OCI-LY7 (cell line): ENCODE data around the gene MMP23B. TPM values are rescaled to one million over a fixed set of nuclear protein-coding genes. Genes with fewer than 3 reads are reported as not detected.
A peak's percentile ranks its signal among the peaks of the same experiment; 100 is the strongest.

Source experiments
- BruUV-seq: library from RNA; stranded (reverse); fragments of 400-500 nt; replicated peaks from 2 replicates; lab custom pipeline; 2021; lab: Mats Ljungman, UMichigan
- CTCF ChIA-PET: fragments of 300-600 bp; sonication (Branson Sonifier 250); formaldehyde crosslinking; loops from one replicate; lab custom pipeline; 2022; ENCODE audit warnings: antibody characterized with exemption; ENCODE audit not compliant: unreplicated experiment; lab: Charles Lee
- POLR2A ChIA-PET: fragments of 300-600 bp; sonication (Branson Sonifier 250); formaldehyde crosslinking; loops from one replicate; lab custom pipeline; 2022; ENCODE audit warnings: antibody characterized with exemption; lab: Charles Lee
- DNase-seq: peaks from one replicate; pipeline ENCODE4 v3.0.0-alpha.2; 2015; ENCODE audit warnings: low spot score
- H2AFZ ChIP-seq: fragments of 200-600 bp; sonication (generic), shearing (Covaris generic); 2 replicates; pipeline ENCODE4 v1.6.1; 2014; ENCODE audit warnings: mild to moderate bottlenecking, antibody characterized with exemption, low read length, moderate library complexity
- H3K27ac ChIP-seq: fragments of 200-600 bp; sonication (generic); 2 replicates; pipeline ENCODE4 v1.5.1; 2014; ENCODE audit warnings: mixed run types, low read depth, mild to moderate bottlenecking, moderate library complexity, low read length, inconsistent platforms; ENCODE audit not compliant: poor library complexity, severe bottlenecking
- H3K36me3 ChIP-seq: fragments of 200-600 bp; sonication (generic); 2 replicates; pipeline ENCODE4 v1.6.1; 2014; ENCODE audit warnings: mild to moderate bottlenecking, antibody characterized with exemption, low read length, moderate library complexity, mixed read lengths; ENCODE audit not compliant: insufficient read depth
- H3K4me1 ChIP-seq: fragments of 200-600 bp; sonication (generic); 2 replicates; pipeline ENCODE4 v1.5.1; 2014; ENCODE audit warnings: mild to moderate bottlenecking, low read length; ENCODE audit not compliant: insufficient read depth, poor library complexity, severe bottlenecking
- H3K4me2 ChIP-seq: fragments of 200-600 bp; sonication (generic); 2 replicates; pipeline ENCODE4 v1.6.1; 2014; ENCODE audit warnings: mild to moderate bottlenecking, low read length
- H3K4me3 ChIP-seq: fragments of 200-600 bp; sonication (generic); 2 replicates; pipeline ENCODE4 v1.5.1; 2014; ENCODE audit warnings: mild to moderate bottlenecking, low read depth, low read length; ENCODE audit not compliant: poor library complexity, severe bottlenecking
- H3K79me2 ChIP-seq: fragments of 200-600 bp; sonication (generic); 2 replicates; pipeline ENCODE4 v1.6.1; 2016; ENCODE audit warnings: low read depth, mild to moderate bottlenecking, low read length, moderate library complexity, mixed read lengths; ENCODE audit not compliant: insufficient read depth
- H3K9me2 ChIP-seq: fragments of 200-600 bp; sonication (generic); 2 replicates; pipeline ENCODE4 v1.6.1; 2016; ENCODE audit warnings: mild to moderate bottlenecking, low read length, mixed read lengths; ENCODE audit not compliant: insufficient read depth
- H3K9me3 ChIP-seq: fragments of 200-600 bp; sonication (generic); 2 replicates; pipeline ENCODE4 v1.6.1; 2014; ENCODE audit warnings: mild to moderate bottlenecking, mixed run types, low read length, mixed read lengths
- H4K20me1 ChIP-seq: fragments of 200-600 bp; sonication (generic); 2 replicates; pipeline ENCODE4 v1.6.1; 2014; ENCODE audit warnings: mild to moderate bottlenecking, antibody characterized with exemption, low read length, moderate library complexity, mixed read lengths; ENCODE audit not compliant: insufficient read depth
- CTCF ChIP-seq: fragments of 200-600 bp; sonication (generic); conservative IDR thresholded peaks from 2 replicates; pipeline ENCODE4 v1.5.1; 2014; ENCODE audit warnings: mild to moderate bottlenecking, antibody characterized with exemption, low read length, moderate library complexity, mixed read lengths
- EZH2phosphoT487 ChIP-seq: fragments of 200-600 bp; sonication (generic); IDR thresholded peaks from 2 replicates; pipeline ENCODE4 v1.6.1; 2018; ENCODE audit warnings: low read depth, borderline replicate concordance, mild to moderate bottlenecking, mixed run types, antibody characterized with exemption, low read length, moderate library complexity, mixed read lengths
- intact Hi-C: fragments of 100-400 bp; cut with micrococcal nuclease; formaldehyde crosslinking; loops from one replicate; pipeline ENCODE4 v1.10.0; 2022; ENCODE audit not compliant: unreplicated experiment
- total RNA-seq, 2 experiments: library from RNA; depleted of rRNA in 1 of 2; stranded (reverse); fragments of >200 nt in 1 of 2; shearing (Covaris generic) in 1 of 2; gene quantifications; 2 replicates each; pipeline ENCODE4 v1.2.3, GENCODE V29; 2014 to 2022

MMP23B gene
- total RNA-seq, 2 experiments from 2014 or later = 2.2 to 7.6 TPM

- no peak for DNase-seq
- Histone ChIP-seq H3K27ac (peak overlapping the region; percentile 87), H2AFZ (no peak overlapping the region), H3K9me2 (no peaks in the 10 kb centered on the region), H3K79me2 (peaks cover 14% of the 10 kb centered on the region; the same call in 1 of the 2 replicates), H4K20me1 (no peaks in the 10 kb centered on the region), H3K4me1 (peaks cover 31% of the 10 kb centered on the region), H3K9me3 (no peaks in the 10 kb centered on the region), H3K36me3 (no peaks in the 10 kb centered on the region), H3K4me2 (peak overlapping the region; percentile 95), H3K4me3 (peak overlapping the region; percentile 85)
- ChIA-PET POLR2A (interaction anchor here (1.2 to 1.9 kb wide), 3 partner anchors 10 to 64 kb away, joined by 3 to 4 read pairs (median 3); no protein-coding TSS in a partner anchor), CTCF (interaction anchor here (1.2 kb wide), 1 partner anchor 10 kb away, joined by 13 read pairs; no protein-coding TSS in a partner anchor)
- intact Hi-C loops = loop anchor here (1.0 to 5.0 kb wide), 2 partner anchors 8 to 43 kb away; partner anchors contain the start of gene SSU72
- BruUV-seq = no TSS peak
- TF ChIP-seq EZH2phosphoT487 (no peak), CTCF (no peak)
Observed at GRCh38 chr1:1614954-1615255, 17.1 kb upstream of the MMP23B start.

GRCh38 chr1:1615256-1616044 lies 16.5 kb upstream of the MMP23B start, which contains the start of gene MIB2:
MIB2 (plus strand) TSS chr1:1615500; CDS start chr1:1623453, 7,953 bp downstream.
- CTCF ChIA-PET = no interaction called here
- TF ChIP-seq EZH2phosphoT487 = no peak
- TF ChIP-seq CTCF = no peak
- H3K36me3 ChIP-seq = no peaks in the 10 kb centered on the region
- no peaks in the 10 kb centered on the region for H3K9me3 ChIP-seq
- peak; percentile 99 for DNase-seq
- no peaks in the 10 kb centered on the region for H3K9me2 ChIP-seq
- peak within 1 kb of the TSS; percentile 95 for H3K4me2 ChIP-seq
- peak within 1 kb of the TSS; percentile 87 for H3K27ac ChIP-seq
- POLR2A ChIA-PET = interaction anchor here (0.6 to 1.9 kb wide), 4 partner anchors 11 to 299 kb away, joined by 3 to 4 read pairs (median 3); no protein-coding TSS in a partner anchor
- H3K4me1 ChIP-seq = peaks cover 26% of the 10 kb centered on the region
- no TSS peak for BruUV-seq
- H4K20me1 ChIP-seq = no peaks in the 10 kb centered on the region
- H2AFZ ChIP-seq = peak within 1 kb of the TSS; percentile 53; the same call in 1 of the 2 replicates
- H3K79me2 ChIP-seq = peaks cover 14% of the 10 kb centered on the region; the same call in 1 of the 2 replicates
- peak within 1 kb of the TSS; percentile 85 for H3K4me3 ChIP-seq
- intact Hi-C loops = loop anchor here (1.0 to 5.0 kb wide), 2 partner anchors 8 to 43 kb away; partner anchors contain the start of gene SSU72
